ENCODE results near the gene ASXL1. TPM values are rescaled to one million over a fixed set of nuclear protein-coding genes. Genes with fewer than 3 reads are reported as not detected.

The ASXL1 gene
- polyA plus RNA-seq, 3 donors = 1.8 to 47.1 (median 2.8) TPM

- H3K4me2 ChIP-seq (replicated peaks; ENCODE audit: extremely low read depth, low read length, poor library complexity, severe bottlenecking) = no peak overlapping the region
These were observed 77.4 kb downstream of the ASXL1 start for GRCh38 chr20:32435449-32436107.

GRCh38 chr20:32436142-32436861, 78.2 kb downstream of the ASXL1 start:
- peaks cover 78 to 99% of the 10 kb centered on the region in 2 donors for H3K36me3 ChIP-seq (replicated peaks in 1 of 2; ENCODE audit: control insufficient read depth in 1 of 2, insufficient read depth in 2 of 2, low read length in 2 of 2)
- H3K4me1 ChIP-seq (ENCODE audit: control insufficient read depth in 1 of 2, insufficient read depth in 2 of 2, low read length in 2 of 2) = no peaks in the 10 kb centered on the region
- Mint-ChIP-seq H3K4me1 (no peaks in the 10 kb centered on the region), H3K4me3 (no peak overlapping the region), H3K27ac (peak overlapping the region in 2 of 7 donors; percentile 24 to 64), H3K36me3 (peaks cover 74 to 86% of the 10 kb centered on the region in 2 donors), H3K9me3 (no peaks in the 10 kb centered on the region), H3K27me3 (ENCODE audit: low read depth in 3 of 3) (no peaks in the 10 kb centered on the region)
- DNase-seq = no peak
- WGBS (ENCODE audit: insufficient coverage) = 93% methylated on average over 7 of the region's 11 CpGs
- H3K4me2 ChIP-seq (replicated peaks; ENCODE audit: extremely low read depth, low read length, poor library complexity, severe bottlenecking) = no peak overlapping the region
- H3K9me3 ChIP-seq (replicated peaks in 1 of 2; ENCODE audit: control insufficient read depth in 1 of 2, insufficient read depth in 1 of 2, low read length in 2 of 2) = no peaks in the 10 kb centered on the region
- no peaks in the 10 kb centered on the region for H3K27me3 ChIP-seq (ENCODE audit: control insufficient read depth in 2 of 2, insufficient read depth in 2 of 2, low read length in 2 of 2)
- H2AFZ ChIP-seq (ENCODE audit: insufficient read depth, low read depth, low read length, poor library complexity, severe bottlenecking) = no peak overlapping the region
- no peaks in the 10 kb centered on the region for H3K79me2 ChIP-seq (ENCODE audit: insufficient read depth, low read length)
- no peak overlapping the region for H3K9ac ChIP-seq (ENCODE audit: insufficient read depth, low read length, poor library complexity, severe bottlenecking)
- intact Hi-C loops (cut with micrococcal nuclease) = no loop called here
- no peak overlapping the region for H3K4me3 ChIP-seq (replicated peaks in 1 of 3; ENCODE audit: low read depth in 2 of 3, low read length in 3 of 3)
- H4K20me1 ChIP-seq (ENCODE audit: insufficient read depth, low read length) = no peaks in the 10 kb centered on the region
- no peak for TF ChIP-seq CTCF (IDR thresholded peaks at IDR 0.05)
- H3K27ac ChIP-seq (ENCODE audit: low read depth in 1 of 2, low read length in 2 of 2) = no peak overlapping the region

More at GRCh38 chr20:32435449-32436107, 77.4 kb downstream of the ASXL1 start:
- H3K9me3 ChIP-seq (replicated peaks in 1 of 2; ENCODE audit: control insufficient read depth in 1 of 2, insufficient read depth in 1 of 2, low read length in 2 of 2) = no peaks in the 10 kb centered on the region
- no peaks in the 10 kb centered on the region for H3K79me2 ChIP-seq (ENCODE audit: insufficient read depth, low read length)
- Mint-ChIP-seq H3K9me3 (no peaks in the 10 kb centered on the region), H3K27ac (no peak overlapping the region), H3K27me3 (ENCODE audit: low read depth in 3 of 3) (no peaks in the 10 kb centered on the region), H3K36me3 (peaks cover 75 to 90% of the 10 kb centered on the region in 2 donors), H3K4me3 (no peak overlapping the region), H3K4me1 (no peaks in the 10 kb centered on the region)
- no peak for TF ChIP-seq CTCF (IDR thresholded peaks at IDR 0.05)
- H2AFZ ChIP-seq (ENCODE audit: insufficient read depth, low read depth, low read length, poor library complexity, severe bottlenecking) = no peak overlapping the region
- no peaks in the 10 kb centered on the region for H3K4me1 ChIP-seq (ENCODE audit: control insufficient read depth in 1 of 2, insufficient read depth in 2 of 2, low read length in 2 of 2)
- no peaks in the 10 kb centered on the region for H4K20me1 ChIP-seq (ENCODE audit: insufficient read depth, low read length)
- H3K9ac ChIP-seq (ENCODE audit: insufficient read depth, low read length, poor library complexity, severe bottlenecking) = no peak overlapping the region
- H3K36me3 ChIP-seq (replicated peaks in 1 of 2; ENCODE audit: control insufficient read depth in 1 of 2, insufficient read depth in 2 of 2, low read length in 2 of 2) = peaks cover 85 to 99% of the 10 kb centered on the region in 2 donors
- H3K27ac ChIP-seq (ENCODE audit: low read depth in 1 of 2, low read length in 2 of 2) = no peak overlapping the region
- H3K27me3 ChIP-seq (ENCODE audit: control insufficient read depth in 2 of 2, insufficient read depth in 2 of 2, low read length in 2 of 2) = no peaks in the 10 kb centered on the region
- no peak for DNase-seq
- no peak overlapping the region for H3K4me3 ChIP-seq (replicated peaks in 1 of 3; ENCODE audit: low read depth in 2 of 3, low read length in 3 of 3)
- intact Hi-C loops (cut with micrococcal nuclease) = no loop called here
- 98% methylated on average over 10 of the region's 12 CpGs for WGBS (ENCODE audit: insufficient coverage)
